Measurements from ENCODE around the gene BAAT. TPM values are rescaled to one million over a fixed set of nuclear protein-coding genes. Genes with fewer than 3 reads are reported as not detected.

BAAT gene
- total and polyA plus RNA-seq, 2 of the 4 experiments (the other 2 are of a cell fraction): not detected

- no peak overlapping the region for H3K14ac ChIP-seq (replicated peaks; ENCODE audit: low read depth, low read length)
- CTCF ChIA-PET: no interaction called here
- no peak overlapping the region for H3K23ac ChIP-seq (ENCODE audit: low read depth, low read length)
- no peak overlapping the region for H4K5ac ChIP-seq (ENCODE audit: low read depth, low read length)
- no TSS peak for BruUV-seq (replicated peaks)
- H3K9me3 ChIP-seq (ENCODE audit: control insufficient read depth, insufficient read depth, low read length): peaks cover 30% of the 10 kb centered on the region
- H3K4me3 ChIP-seq (ENCODE audit: insufficient read depth, low read depth, low read length): no peak overlapping the region
- no peaks in the 10 kb centered on the region for H3K27me3 ChIP-seq (ENCODE audit: control insufficient read depth, insufficient read depth, low read length)
- H4K8ac ChIP-seq (ENCODE audit: low read depth in 2 of 2, low read length in 2 of 2): no peak overlapping the region
- ATAC-seq (ENCODE audit: low read depth) (no peak), DNase-seq (no peak)
- no peak overlapping the region for H4K91ac ChIP-seq (ENCODE audit: insufficient read depth, low read depth, low read length)
- H2AK5ac ChIP-seq (ENCODE audit: low read depth, low read length): no peak overlapping the region
- no peak overlapping the region for H3K4me2 ChIP-seq (ENCODE audit: low read depth, low read length)
- no peak overlapping the region for H2BK5ac ChIP-seq (ENCODE audit: low read depth, low read length, poor library complexity, severe bottlenecking)
- no peaks in the 10 kb centered on the region for H3K36me3 ChIP-seq (ENCODE audit: control insufficient read depth, insufficient read depth, low read length)
- intact Hi-C loops (cut with micrococcal nuclease): no loop called here
- no peaks in the 10 kb centered on the region for H3K9me1 ChIP-seq (ENCODE audit: insufficient read depth, low read length)
- no peak overlapping the region for H2AFZ ChIP-seq (replicated peaks; ENCODE audit: low read length, poor library complexity)
- POLR2A ChIA-PET (ENCODE audit: unreplicated experiment): no interaction called here
- H3K4ac ChIP-seq (ENCODE audit: low read depth, low read length): no peak overlapping the region
- no peak overlapping the region for H2BK15ac ChIP-seq (ENCODE audit: low read depth, low read length)
- no peak overlapping the region for H3K27ac ChIP-seq (ENCODE audit: insufficient read depth, low read length)
- no peak overlapping the region for H2AK9ac ChIP-seq (replicated peaks; ENCODE audit: low read depth, low read length, poor library complexity)
- H2BK120ac ChIP-seq (ENCODE audit: low read depth, low read length): no peak overlapping the region
- 0 out of 4 replicates have a peak, but pooled peaks cover 0 to 2% of the 10 kb centered on the region in 2 experiments for H3K79me1 ChIP-seq (ENCODE audit: low read depth in 1 of 2, low read length in 2 of 2)
- no peak overlapping the region for H3K56ac ChIP-seq (ENCODE audit: extremely low read depth, insufficient read depth, low read length)
- no peaks in the 10 kb centered on the region for H4K20me1 ChIP-seq (ENCODE audit: insufficient read depth, low read length)
- TF ChIP-seq MAFK (IDR thresholded peaks at IDR 0.05; ENCODE audit: low read depth, low read length) (no peak), FOS (IDR thresholded peaks at IDR 0.05; ENCODE audit: low read depth, low read length) (no peak), RAD21 (IDR thresholded peaks at IDR 0.05; ENCODE audit: low read length) (no peak), CEBPB (IDR thresholded peaks at IDR 0.05; ENCODE audit: low read depth, low read length) (no peak), RFX5 (IDR thresholded peaks at IDR 0.05; ENCODE audit: low read depth, low read length) (no peak), NFE2L2 (IDR thresholded peaks at IDR 0.05; ENCODE audit: low read depth, low read length) (no peak), SMC3 (IDR thresholded peaks at IDR 0.05; ENCODE audit: low read depth, low read length) (no peak), USF2 (IDR thresholded peaks at IDR 0.05; ENCODE audit: low read depth, low read length) (no peak), MAZ (IDR thresholded peaks at IDR 0.05; ENCODE audit: borderline replicate concordance, low read depth, low read length) (no peak), POLR2A (IDR thresholded peaks at IDR 0.05; ENCODE audit: low read depth, low read length) (no peak), RCOR1 (IDR thresholded peaks at IDR 0.05; ENCODE audit: insufficient replicate concordance, low read length) (no peak), BHLHE40 (IDR thresholded peaks at IDR 0.05; ENCODE audit: low read depth, low read length) (no peak), MXI1 (IDR thresholded peaks at IDR 0.05; ENCODE audit: borderline replicate concordance, low read depth, low read length) (no peak), CHD1 (IDR thresholded peaks at IDR 0.05; ENCODE audit: low read depth, low read length) (no peak)
- TF ChIP-seq, protein P1, sequence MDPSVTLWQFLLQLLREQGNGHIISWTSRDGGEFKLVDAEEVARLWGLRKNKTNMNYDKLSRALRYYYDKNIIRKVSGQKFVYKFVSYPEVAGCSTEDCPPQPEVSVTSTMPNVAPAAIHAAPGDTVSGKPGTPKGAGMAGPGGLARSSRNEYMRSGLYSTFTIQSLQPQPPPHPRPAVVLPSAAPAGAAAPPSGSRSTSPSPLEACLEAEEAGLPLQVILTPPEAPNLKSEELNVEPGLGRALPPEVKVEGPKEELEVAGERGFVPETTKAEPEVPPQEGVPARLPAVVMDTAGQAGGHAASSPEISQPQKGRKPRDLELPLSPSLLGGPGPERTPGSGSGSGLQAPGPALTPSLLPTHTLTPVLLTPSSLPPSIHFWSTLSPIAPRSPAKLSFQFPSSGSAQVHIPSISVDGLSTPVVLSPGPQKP (IDR thresholded peaks at IDR 0.05; ENCODE audit: borderline replicate concordance, low read depth, low read length): no peak
- TF ChIP-seq, protein P2, sequence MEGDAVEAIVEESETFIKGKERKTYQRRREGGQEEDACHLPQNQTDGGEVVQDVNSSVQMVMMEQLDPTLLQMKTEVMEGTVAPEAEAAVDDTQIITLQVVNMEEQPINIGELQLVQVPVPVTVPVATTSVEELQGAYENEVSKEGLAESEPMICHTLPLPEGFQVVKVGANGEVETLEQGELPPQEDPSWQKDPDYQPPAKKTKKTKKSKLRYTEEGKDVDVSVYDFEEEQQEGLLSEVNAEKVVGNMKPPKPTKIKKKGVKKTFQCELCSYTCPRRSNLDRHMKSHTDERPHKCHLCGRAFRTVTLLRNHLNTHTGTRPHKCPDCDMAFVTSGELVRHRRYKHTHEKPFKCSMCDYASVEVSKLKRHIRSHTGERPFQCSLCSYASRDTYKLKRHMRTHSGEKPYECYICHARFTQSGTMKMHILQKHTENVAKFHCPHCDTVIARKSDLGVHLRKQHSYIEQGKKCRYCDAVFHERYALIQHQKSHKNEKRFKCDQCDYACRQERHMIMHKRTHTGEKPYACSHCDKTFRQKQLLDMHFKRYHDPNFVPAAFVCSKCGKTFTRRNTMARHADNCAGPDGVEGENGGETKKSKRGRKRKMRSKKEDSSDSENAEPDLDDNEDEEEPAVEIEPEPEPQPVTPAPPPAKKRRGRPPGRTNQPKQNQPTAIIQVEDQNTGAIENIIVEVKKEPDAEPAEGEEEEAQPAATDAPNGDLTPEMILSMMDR (conservative IDR thresholded peaks at IDR 0.05; ENCODE audit: low read depth, low read length): no peak
- H2BK20ac ChIP-seq (ENCODE audit: low read depth, low read length): no peak overlapping the region
- in situ Hi-C loops (cut with MboI; ENCODE audit: low sequenced_read_pairs): no loop called here
- dilution Hi-C loops (cut with HindIII; ENCODE audit: low sequenced_read_pairs, unreplicated experiment): no loop called here
- no peak overlapping the region for H3K9ac ChIP-seq (ENCODE audit: low read depth, low read length)
- no peaks in the 10 kb centered on the region for H3K4me1 ChIP-seq (ENCODE audit: control insufficient read depth, insufficient read depth, low read length)
- no peak overlapping the region for H3K18ac ChIP-seq (ENCODE audit: low read depth, low read length)
Measured at GRCh38 chr9:101414839-101415238, 30.0 kb upstream of the BAAT start.

All from IMR-90 (cell line).